GM23338 (cell line): ENCODE data around the gene CRTC1. TPM values are rescaled to one million over a fixed set of nuclear protein-coding genes. Genes with fewer than 3 reads are reported as not detected.

Experiments used
- ATAC-seq: fragments of 200-7000 bp; cut with Tn5 transposase; 3 replicates; pipeline ENCODE4 v1.9.1; 2020
- DNase-seq: peaks from one replicate; pipeline ENCODE4 v3.0.0-alpha.2; 2015; ENCODE audit warnings: low spot score
- H2AFZ ChIP-seq: fragments of 200-600 bp; sonication (generic); 2 replicates; pipeline ENCODE4 v1.8.0; 2016; ENCODE audit warnings: antibody characterized with exemption, mild to moderate bottlenecking, moderate library complexity
- H3F3A ChIP-seq: fragments of 200-600 bp; sonication (generic); replicated peaks from 2 replicates; pipeline ENCODE4 v1.8.0; 2017; ENCODE audit warnings: antibody characterized with exemption, mixed run types, low read depth
- H3K27ac ChIP-seq: fragments of 200-600 bp; sonication (generic); 2 replicates; pipeline ENCODE4 v1.6.1; 2016; ENCODE audit warnings: low read depth
- H3K27me3 ChIP-seq: fragments of 200-600 bp; sonication (generic); 2 replicates; pipeline ENCODE4 v1.8.0; 2016; ENCODE audit warnings: mild to moderate bottlenecking, mixed run types, moderate library complexity; ENCODE audit not compliant: insufficient read depth
- H3K36me3 ChIP-seq: fragments of 200-600 bp; sonication (generic); 2 replicates; pipeline ENCODE4 v1.8.0; 2016; ENCODE audit warnings: mild to moderate bottlenecking; ENCODE audit not compliant: insufficient read depth
- H3K4me1 ChIP-seq: fragments of 200-600 bp; sonication (generic); 2 replicates; pipeline ENCODE4 v1.8.0; 2016; ENCODE audit warnings: mild to moderate bottlenecking, moderate library complexity; ENCODE audit not compliant: insufficient read depth
- H3K4me2 ChIP-seq: fragments of 200-600 bp; sonication (generic); 2 replicates; pipeline ENCODE4 v1.7.1; 2017; ENCODE audit warnings: mixed run types
- H3K4me3 ChIP-seq: fragments of 200-600 bp; sonication (generic); 2 replicates; pipeline ENCODE4 v1.6.1; 2016; ENCODE audit warnings: mixed run types
- H3K79me2 ChIP-seq: fragments of 200-600 bp; sonication (generic); replicated peaks from 2 replicates; pipeline ENCODE4 v1.8.0; 2017; ENCODE audit warnings: mild to moderate bottlenecking; ENCODE audit not compliant: insufficient read depth
- H3K9me2 ChIP-seq: fragments of 200-600 bp; sonication (generic); 2 replicates; pipeline ENCODE4 v1.8.0; 2017; ENCODE audit not compliant: insufficient read depth
- H4K20me1 ChIP-seq: fragments of 200-600 bp; sonication (generic); replicated peaks from 2 replicates; pipeline ENCODE4 v1.8.0; 2017; ENCODE audit warnings: mild to moderate bottlenecking; ENCODE audit not compliant: insufficient read depth
- H3K27ac Mint-ChIP-seq: 2 replicates; pipeline ENCODE4 v1.8.0; 2020; ENCODE audit warnings: inconsistent platforms, mild to moderate bottlenecking, moderate library complexity, mixed read lengths
- H3K27me3 Mint-ChIP-seq: 3 replicates; pipeline ENCODE4 v1.8.0; 2022; ENCODE audit warnings: low read depth, mild to moderate bottlenecking, moderate library complexity, mixed read lengths, inconsistent platforms; ENCODE audit not compliant: insufficient read depth, poor library complexity
- H3K36me3 Mint-ChIP-seq: 3 replicates; pipeline ENCODE4 v1.8.0; 2021; ENCODE audit warnings: low read depth, mild to moderate bottlenecking, inconsistent platforms, moderate library complexity, mixed read lengths
- H3K4me1 Mint-ChIP-seq: 3 replicates; pipeline ENCODE4 v1.8.0; 2020; ENCODE audit warnings: mild to moderate bottlenecking, inconsistent platforms, mixed read lengths
- H3K4me3 Mint-ChIP-seq: 3 replicates; pipeline ENCODE4 v1.8.0; 2021; ENCODE audit warnings: moderate library complexity, mild to moderate bottlenecking, inconsistent platforms, mixed read lengths
- H3K9me3 Mint-ChIP-seq: 3 replicates; pipeline ENCODE4 v1.8.0; 2020; ENCODE audit warnings: moderate library complexity, mild to moderate bottlenecking, inconsistent platforms, mixed read lengths
- EZH2 ChIP-seq: fragments of 200-600 bp; sonication (generic); IDR thresholded peaks from one replicate; pipeline ENCODE4 v1.8.0; 2017; ENCODE audit warnings: antibody characterized with exemption, mild to moderate bottlenecking, low read depth; ENCODE audit not compliant: unreplicated experiment
- EZH2phosphoT487 ChIP-seq: fragments of 200-600 bp; sonication (generic); IDR thresholded peaks from one replicate; pipeline ENCODE4 v1.8.1; 2018; ENCODE audit warnings: antibody characterized with exemption; ENCODE audit not compliant: unreplicated experiment
- NANOG ChIP-seq: IDR thresholded peaks from 2 replicates; pipeline ENCODE4 v1.6.1; 2016; ENCODE audit warnings: antibody characterized with exemption, borderline replicate concordance
- ZNF114 ChIP-seq: fragments of 250-450 bp; sonication (Bioruptor Pico); IDR thresholded peaks from 2 replicates; pipeline ENCODE4 v1.5.0; 2020; ENCODE audit warnings: mild to moderate bottlenecking, moderate library complexity
- polyA plus RNA-seq: library from polyadenylated mRNA; unstranded; fragments of >200 nt; fragmentation: Nextera tagmentation; extraction: Ambion mirVana; gene quantifications from 2 replicates; pipeline ENCODE4 v1.2.1, GENCODE V29; 2016
- total RNA-seq: library from RNA; depleted of rRNA; stranded (reverse); fragments of >200 nt; shearing (Covaris generic); gene quantifications from 2 replicates; pipeline ENCODE4 v1.2.3, GENCODE V29; 2014
- TF ChIP-seq, protein P1 (sequence below), 2 experiments: fragments of 200-600 bp in 1 of 2; sonication (generic) in 1 of 2; conservative IDR thresholded peaks; 2 replicates each; pipeline versions ENCODE4 v1.5.1 to v1.6.1; 2016 to 2017; ENCODE audit warnings: antibody characterized with exemption in 2 of 2, low read depth in 2 of 2, mild to moderate bottlenecking in 2 of 2, moderate library complexity in 1 of 2
- TF ChIP-seq, protein P2 (sequence below): IDR thresholded peaks from one replicate; pipeline ENCODE4 v1.6.1; 2018; ENCODE audit warnings: antibody characterized with exemption; ENCODE audit not compliant: unreplicated experiment
- TF ChIP-seq, protein P3 (sequence below): fragments of 250-450 bp; sonication (Bioruptor Pico); IDR thresholded peaks from 2 replicates; pipeline ENCODE4 v1.5.0; 2020; ENCODE audit warnings: mild to moderate bottlenecking, moderate library complexity
- TF ChIP-seq, protein P4 (sequence below): IDR thresholded peaks from 2 replicates; pipeline ENCODE4 v1.6.1; 2016; ENCODE audit warnings: antibody characterized with exemption

The CRTC1 gene
- total and polyA plus RNA-seq, 2 experiments from 2014 or later = 5.4 to 8.4 TPM

DNA sequence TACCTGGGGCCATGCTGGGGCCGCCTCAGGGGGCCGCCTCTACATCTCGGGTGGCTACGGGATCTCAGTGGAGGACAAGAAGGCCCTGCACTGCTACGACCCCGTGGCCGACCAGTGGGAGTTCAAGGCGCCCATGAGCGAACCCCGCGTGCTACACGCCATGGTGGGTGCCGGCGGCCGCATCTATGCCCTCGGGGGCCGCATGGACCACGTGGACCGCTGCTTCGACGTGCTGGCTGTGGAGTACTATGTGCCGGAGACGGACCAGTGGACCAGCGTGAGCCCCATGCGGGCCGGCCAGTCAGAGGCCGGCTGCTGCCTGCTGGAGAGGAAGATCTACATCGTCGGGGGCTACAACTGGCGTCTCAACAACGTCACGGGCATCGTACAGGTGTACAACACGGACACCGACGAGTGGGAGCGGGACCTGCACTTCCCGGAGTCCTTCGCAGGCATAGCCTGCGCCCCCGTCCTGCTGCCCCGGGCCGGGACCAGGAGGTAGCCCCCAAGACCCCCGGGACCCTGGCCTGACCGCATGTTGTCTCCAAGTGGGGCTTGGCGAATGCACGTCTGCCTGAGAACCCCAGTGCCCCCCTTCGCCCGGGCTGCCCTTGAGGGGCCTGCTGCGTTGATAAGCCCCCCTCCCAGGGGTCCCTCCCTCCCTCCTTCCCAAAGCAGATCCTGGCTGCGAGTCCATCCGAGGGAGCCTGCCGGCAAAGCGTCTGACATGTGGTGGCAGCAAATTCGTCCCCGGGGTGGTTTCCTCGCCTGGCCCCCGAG is 14.5 kb upstream of the CRTC1 start (continued):
- TF ChIP-seq, protein P1, sequence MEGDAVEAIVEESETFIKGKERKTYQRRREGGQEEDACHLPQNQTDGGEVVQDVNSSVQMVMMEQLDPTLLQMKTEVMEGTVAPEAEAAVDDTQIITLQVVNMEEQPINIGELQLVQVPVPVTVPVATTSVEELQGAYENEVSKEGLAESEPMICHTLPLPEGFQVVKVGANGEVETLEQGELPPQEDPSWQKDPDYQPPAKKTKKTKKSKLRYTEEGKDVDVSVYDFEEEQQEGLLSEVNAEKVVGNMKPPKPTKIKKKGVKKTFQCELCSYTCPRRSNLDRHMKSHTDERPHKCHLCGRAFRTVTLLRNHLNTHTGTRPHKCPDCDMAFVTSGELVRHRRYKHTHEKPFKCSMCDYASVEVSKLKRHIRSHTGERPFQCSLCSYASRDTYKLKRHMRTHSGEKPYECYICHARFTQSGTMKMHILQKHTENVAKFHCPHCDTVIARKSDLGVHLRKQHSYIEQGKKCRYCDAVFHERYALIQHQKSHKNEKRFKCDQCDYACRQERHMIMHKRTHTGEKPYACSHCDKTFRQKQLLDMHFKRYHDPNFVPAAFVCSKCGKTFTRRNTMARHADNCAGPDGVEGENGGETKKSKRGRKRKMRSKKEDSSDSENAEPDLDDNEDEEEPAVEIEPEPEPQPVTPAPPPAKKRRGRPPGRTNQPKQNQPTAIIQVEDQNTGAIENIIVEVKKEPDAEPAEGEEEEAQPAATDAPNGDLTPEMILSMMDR (conservative IDR thresholded peaks at IDR 0.05; ENCODE audit: low read depth in 2 of 2) = no peak
- no peak for TF ChIP-seq EZH2
- TF ChIP-seq, protein P2, sequence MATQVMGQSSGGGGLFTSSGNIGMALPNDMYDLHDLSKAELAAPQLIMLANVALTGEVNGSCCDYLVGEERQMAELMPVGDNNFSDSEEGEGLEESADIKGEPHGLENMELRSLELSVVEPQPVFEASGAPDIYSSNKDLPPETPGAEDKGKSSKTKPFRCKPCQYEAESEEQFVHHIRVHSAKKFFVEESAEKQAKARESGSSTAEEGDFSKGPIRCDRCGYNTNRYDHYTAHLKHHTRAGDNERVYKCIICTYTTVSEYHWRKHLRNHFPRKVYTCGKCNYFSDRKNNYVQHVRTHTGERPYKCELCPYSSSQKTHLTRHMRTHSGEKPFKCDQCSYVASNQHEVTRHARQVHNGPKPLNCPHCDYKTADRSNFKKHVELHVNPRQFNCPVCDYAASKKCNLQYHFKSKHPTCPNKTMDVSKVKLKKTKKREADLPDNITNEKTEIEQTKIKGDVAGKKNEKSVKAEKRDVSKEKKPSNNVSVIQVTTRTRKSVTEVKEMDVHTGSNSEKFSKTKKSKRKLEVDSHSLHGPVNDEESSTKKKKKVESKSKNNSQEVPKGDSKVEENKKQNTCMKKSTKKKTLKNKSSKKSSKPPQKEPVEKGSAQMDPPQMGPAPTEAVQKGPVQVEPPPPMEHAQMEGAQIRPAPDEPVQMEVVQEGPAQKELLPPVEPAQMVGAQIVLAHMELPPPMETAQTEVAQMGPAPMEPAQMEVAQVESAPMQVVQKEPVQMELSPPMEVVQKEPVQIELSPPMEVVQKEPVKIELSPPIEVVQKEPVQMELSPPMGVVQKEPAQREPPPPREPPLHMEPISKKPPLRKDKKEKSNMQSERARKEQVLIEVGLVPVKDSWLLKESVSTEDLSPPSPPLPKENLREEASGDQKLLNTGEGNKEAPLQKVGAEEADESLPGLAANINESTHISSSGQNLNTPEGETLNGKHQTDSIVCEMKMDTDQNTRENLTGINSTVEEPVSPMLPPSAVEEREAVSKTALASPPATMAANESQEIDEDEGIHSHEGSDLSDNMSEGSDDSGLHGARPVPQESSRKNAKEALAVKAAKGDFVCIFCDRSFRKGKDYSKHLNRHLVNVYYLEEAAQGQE = no peak

DNA sequence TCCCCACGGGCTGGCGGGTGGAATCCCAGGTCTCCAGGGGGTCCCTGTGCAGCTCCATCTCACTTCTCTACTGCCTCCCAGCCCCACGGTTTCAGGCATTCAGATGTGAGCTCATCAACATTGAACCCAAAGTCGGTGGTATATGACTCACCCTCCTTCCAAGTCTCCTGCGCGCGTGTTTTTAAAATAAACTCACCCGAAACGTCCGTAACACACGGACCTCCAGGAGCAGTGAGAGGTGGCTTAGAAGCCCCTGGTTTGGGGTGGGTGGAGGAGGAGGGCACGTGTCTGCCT is 14.0 kb upstream of the CRTC1 start:
- no peaks in the 10 kb centered on the region for H3K9me3 Mint-ChIP-seq
- no peak overlapping the region for H3K27ac ChIP-seq
- H3K27me3 ChIP-seq = no peaks in the 10 kb centered on the region
- no peaks in the 10 kb centered on the region for H3K9me2 ChIP-seq
- no peaks in the 10 kb centered on the region for H3K36me3 ChIP-seq
- H3K79me2 ChIP-seq = no peaks in the 10 kb centered on the region
- H3F3A ChIP-seq = peaks cover 13% of the 10 kb centered on the region; the same call in 1 of the 2 replicates
- H3K4me1 Mint-ChIP-seq = peaks cover 9% of the 10 kb centered on the region
- no peak overlapping the region for H3K4me3 Mint-ChIP-seq
- H2AFZ ChIP-seq = no peak overlapping the region
- ATAC-seq (no peak), DNase-seq (no peak)
- H4K20me1 ChIP-seq = no peaks in the 10 kb centered on the region
- no peak overlapping the region for H3K4me3 ChIP-seq
- no peak overlapping the region for H3K27ac Mint-ChIP-seq
- peaks cover 10% of the 10 kb centered on the region; the same call in 2 of the 3 replicates for H3K36me3 Mint-ChIP-seq
- no peak overlapping the region for H3K4me2 ChIP-seq
- no peaks in the 10 kb centered on the region; the same call in 1 of the 2 replicates for H3K4me1 ChIP-seq
- H3K27me3 Mint-ChIP-seq = peaks cover 6% of the 10 kb centered on the region
- no peak for TF ChIP-seq EZH2phosphoT487
- TF ChIP-seq ZNF114 (CRISPR knock-in tag) = no peak
- TF ChIP-seq EZH2 = no peak
- no peak for TF ChIP-seq NANOG
- TF ChIP-seq, protein P3, sequence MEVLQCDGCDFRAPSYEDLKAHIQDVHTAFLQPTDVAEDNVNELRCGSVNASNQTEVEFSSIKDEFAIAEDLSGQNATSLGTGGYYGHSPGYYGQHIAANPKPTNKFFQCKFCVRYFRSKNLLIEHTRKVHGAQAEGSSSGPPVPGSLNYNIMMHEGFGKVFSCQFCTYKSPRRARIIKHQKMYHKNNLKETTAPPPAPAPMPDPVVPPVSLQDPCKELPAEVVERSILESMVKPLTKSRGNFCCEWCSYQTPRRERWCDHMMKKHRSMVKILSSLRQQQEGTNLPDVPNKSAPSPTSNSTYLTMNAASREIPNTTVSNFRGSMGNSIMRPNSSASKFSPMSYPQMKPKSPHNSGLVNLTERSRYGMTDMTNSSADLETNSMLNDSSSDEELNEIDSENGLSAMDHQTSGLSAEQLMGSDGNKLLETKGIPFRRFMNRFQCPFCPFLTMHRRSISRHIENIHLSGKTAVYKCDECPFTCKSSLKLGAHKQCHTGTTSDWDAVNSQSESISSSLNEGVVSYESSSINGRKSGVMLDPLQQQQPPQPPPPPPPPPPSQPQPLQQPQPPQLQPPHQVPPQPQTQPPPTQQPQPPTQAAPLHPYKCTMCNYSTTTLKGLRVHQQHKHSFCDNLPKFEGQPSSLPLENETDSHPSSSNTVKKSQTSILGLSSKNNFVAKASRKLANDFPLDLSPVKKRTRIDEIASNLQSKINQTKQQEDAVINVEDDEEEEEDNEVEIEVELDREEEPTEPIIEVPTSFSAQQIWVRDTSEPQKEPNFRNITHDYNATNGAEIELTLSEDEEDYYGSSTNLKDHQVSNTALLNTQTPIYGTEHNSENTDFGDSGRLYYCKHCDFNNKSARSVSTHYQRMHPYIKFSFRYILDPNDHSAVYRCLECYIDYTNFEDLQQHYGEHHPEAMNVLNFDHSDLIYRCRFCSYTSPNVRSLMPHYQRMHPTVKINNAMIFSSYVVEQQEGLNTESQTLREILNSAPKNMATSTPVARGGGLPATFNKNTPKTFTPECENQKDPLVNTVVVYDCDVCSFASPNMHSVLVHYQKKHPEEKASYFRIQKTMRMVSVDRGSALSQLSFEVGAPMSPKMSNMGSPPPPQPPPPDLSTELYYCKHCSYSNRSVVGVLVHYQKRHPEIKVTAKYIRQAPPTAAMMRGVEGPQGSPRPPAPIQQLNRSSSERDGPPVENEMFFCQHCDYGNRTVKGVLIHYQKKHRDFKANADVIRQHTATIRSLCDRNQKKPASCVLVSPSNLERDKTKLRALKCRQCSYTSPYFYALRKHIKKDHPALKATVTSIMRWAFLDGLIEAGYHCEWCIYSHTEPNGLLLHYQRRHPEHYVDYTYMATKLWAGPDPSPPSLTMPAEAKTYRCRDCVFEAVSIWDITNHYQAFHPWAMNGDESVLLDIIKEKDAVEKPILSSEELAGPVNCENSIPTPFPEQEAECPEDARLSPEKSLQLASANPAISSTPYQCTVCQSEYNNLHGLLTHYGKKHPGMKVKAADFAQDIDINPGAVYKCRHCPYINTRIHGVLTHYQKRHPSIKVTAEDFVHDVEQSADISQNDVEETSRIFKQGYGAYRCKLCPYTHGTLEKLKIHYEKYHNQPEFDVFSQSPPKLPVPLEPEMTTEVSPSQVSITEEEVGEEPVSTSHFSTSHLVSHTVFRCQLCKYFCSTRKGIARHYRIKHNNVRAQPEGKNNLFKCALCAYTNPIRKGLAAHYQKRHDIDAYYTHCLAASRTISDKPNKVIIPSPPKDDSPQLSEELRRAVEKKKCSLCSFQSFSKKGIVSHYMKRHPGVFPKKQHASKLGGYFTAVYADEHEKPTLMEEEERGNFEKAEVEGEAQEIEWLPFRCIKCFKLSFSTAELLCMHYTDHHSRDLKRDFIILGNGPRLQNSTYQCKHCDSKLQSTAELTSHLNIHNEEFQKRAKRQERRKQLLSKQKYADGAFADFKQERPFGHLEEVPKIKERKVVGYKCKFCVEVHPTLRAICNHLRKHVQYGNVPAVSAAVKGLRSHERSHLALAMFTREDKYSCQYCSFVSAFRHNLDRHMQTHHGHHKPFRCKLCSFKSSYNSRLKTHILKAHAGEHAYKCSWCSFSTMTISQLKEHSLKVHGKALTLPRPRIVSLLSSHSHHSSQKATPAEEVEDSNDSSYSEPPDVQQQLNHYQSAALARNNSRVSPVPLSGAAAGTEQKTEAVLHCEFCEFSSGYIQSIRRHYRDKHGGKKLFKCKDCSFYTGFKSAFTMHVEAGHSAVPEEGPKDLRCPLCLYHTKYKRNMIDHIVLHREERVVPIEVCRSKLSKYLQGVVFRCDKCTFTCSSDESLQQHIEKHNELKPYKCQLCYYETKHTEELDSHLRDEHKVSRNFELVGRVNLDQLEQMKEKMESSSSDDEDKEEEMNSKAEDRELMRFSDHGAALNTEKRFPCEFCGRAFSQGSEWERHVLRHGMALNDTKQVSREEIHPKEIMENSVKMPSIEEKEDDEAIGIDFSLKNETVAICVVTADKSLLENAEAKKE = no peak
- TF ChIP-seq, protein P1 (conservative IDR thresholded peaks at IDR 0.05; ENCODE audit: low read depth in 2 of 2) = no peak
- TF ChIP-seq, protein P4, sequence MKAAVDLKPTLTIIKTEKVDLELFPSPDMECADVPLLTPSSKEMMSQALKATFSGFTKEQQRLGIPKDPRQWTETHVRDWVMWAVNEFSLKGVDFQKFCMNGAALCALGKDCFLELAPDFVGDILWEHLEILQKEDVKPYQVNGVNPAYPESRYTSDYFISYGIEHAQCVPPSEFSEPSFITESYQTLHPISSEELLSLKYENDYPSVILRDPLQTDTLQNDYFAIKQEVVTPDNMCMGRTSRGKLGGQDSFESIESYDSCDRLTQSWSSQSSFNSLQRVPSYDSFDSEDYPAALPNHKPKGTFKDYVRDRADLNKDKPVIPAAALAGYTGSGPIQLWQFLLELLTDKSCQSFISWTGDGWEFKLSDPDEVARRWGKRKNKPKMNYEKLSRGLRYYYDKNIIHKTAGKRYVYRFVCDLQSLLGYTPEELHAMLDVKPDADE = no peak
